HG03558 (cell line): Measurements from ENCODE around the gene KDM2A.

ENCODE experiments used
- ATAC-seq: cut with Tn5 transposase; IDR thresholded peaks from one replicate; pipeline ENCODE4 v1.9.1; 2021; ENCODE audit warnings: moderate number of reproducible peaks; ENCODE audit not compliant: unreplicated experiment; ENCODE audit errors: extremely low read depth

Gene KDM2A

GRCh38 chr11:67118801-67119584, at the start of gene KDM2A:
TSS of gene KDM2A (plus strand) at chr11:67119263. CDS start at chr11:67121317, 2,054 bp downstream.
- ATAC-seq = peak; percentile 35

- no peak for ATAC-seq
Observed at GRCh38 chr11:67071420-67072284, 47.4 kb upstream of the KDM2A start.

GRCh38 chr11:67072295-67072694, 46.8 kb upstream of the KDM2A start:
- no peak for ATAC-seq

- no peak for ATAC-seq
Observed at GRCh38 chr11:67073908-67074307, 45.2 kb upstream of the KDM2A start.

- ATAC-seq = no peak
Observed at GRCh38 chr11:67076202-67076601, 42.9 kb upstream of the KDM2A start.

- ATAC-seq = no peak
Observed at GRCh38 chr11:67079065-67079705, 39.9 kb upstream of the KDM2A start.

GRCh38 chr11:67082071-67082791, 36.8 kb upstream of the KDM2A start:
- ATAC-seq = no peak

- no peak for ATAC-seq
Observed at GRCh38 chr11:67083786-67084366, 35.2 kb upstream of the KDM2A start.

GRCh38 chr11:67085617-67086016, 33.4 kb upstream of the KDM2A start:
- ATAC-seq = no peak

- ATAC-seq = no peak
Observed at GRCh38 chr11:67090717-67091116, 28.3 kb upstream of the KDM2A start.

- no peak for ATAC-seq
Observed at GRCh38 chr11:67095214-67095507, 23.9 kb upstream of the KDM2A start.

GRCh38 chr11:67098799-67099429, 20.1 kb upstream of the KDM2A start:
- ATAC-seq = no peak

- ATAC-seq = no peak
Observed at GRCh38 chr11:67099831-67100324, 19.2 kb upstream of the KDM2A start.

GRCh38 chr11:67102664-67103063, 16.4 kb upstream of the KDM2A start:
- ATAC-seq = no peak

GRCh38 chr11:67105964-67106363, 13.1 kb upstream of the KDM2A start:
- ATAC-seq = no peak

- ATAC-seq = no peak
Observed at GRCh38 chr11:67111261-67111660, 7.8 kb upstream of the KDM2A start.

GRCh38 chr11:67113231-67113721, 5.8 kb upstream of the KDM2A start:
- no peak for ATAC-seq

GRCh38 chr11:67114275-67114896, 4.7 kb upstream of the KDM2A start:
- no peak for ATAC-seq

- no peak for ATAC-seq
Observed at GRCh38 chr11:67116758-67117105, 2.3 kb upstream of the KDM2A start.
